Activated naive CD4-positive, alpha-beta T cell (primary cell): ENCODE data around the gene LRFN2.

Experiments used
- DNase-seq, 4 experiments: peaks; one replicate each; lab custom pipeline; 2025; lab: John Stamatoyannopoulos, UW

LRFN2 gene

DNA sequence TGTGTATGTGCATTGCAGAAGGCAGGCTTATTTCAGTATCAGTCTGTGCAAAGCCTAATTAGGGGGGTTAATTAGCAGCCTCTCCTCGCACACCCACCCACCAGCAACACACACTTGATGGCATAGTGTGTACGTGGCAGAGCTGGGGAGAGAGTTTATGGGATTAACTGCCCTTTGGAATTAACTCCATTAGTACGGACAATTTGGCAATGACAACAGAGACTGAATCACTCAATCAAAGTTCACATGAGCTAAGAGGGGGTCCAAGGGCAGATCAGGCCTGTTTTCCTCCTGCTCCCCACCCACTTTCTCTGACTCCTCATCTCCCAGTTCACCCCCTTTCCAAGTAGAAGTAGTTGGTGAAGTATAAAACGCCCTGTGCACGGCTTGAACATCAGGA is 69.5 kb downstream of the LRFN2 start:
- no peak for DNase-seq

DNA sequence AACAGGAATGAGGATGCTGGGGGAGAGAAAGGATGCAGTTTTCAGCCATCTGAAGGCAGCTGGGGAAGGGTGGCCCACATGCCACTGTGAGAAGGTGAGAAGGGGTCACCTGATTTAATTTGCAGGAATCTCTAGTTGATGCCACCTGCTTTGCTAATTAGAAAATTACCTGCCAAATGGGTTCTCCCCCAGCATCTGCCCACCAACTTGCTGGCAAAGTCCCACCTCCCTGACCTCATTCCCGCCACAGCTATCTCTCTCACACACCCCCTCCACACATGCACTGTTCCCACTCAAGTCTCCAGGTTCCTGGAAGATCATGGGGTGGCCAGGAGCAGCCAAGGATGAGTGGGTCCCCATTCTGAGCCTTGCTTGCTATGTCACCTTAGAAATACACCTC is 70.7 kb downstream of the LRFN2 start:
- no peak for DNase-seq

DNA sequence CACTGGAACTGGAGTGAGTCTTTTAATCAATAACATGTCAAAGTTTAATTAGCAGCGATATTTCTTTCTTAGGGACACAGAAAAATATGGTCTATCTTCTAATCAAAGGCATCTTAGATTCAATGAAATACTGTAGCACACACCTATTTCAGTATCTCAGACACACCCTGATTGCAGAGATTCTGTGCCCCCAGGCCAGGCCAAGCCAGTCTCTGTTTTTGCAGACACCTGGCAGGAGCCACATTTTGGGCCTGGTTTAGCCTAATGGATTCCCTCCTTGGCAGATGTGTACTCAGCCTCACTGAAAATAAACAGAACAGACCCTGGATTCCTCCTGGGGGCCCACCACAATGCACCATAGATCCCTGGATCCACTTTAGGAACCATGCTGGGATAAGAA is 74.8 kb downstream of the LRFN2 start:
- DNase-seq = no peak

DNA sequence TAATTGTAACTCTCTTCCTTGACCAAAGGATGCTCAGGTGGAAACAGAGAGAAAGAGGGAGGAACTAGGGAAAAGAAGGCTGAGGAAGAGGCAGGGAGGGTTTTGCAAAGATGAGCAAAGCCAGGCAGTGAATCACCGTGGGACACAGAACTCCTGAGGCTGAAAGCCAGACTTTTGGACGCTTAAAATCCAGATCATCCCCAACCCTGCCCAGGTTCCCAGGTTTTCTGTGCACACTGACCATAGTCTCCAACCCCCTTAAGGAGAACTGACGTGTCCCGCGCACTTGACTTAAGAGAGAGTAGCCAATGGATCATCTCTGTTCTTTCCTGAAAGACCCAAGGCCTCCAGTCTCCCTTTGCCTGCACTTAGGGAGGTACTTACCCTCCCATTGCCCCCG is 75.3 kb downstream of the LRFN2 start:
- DNase-seq = no peak

DNA sequence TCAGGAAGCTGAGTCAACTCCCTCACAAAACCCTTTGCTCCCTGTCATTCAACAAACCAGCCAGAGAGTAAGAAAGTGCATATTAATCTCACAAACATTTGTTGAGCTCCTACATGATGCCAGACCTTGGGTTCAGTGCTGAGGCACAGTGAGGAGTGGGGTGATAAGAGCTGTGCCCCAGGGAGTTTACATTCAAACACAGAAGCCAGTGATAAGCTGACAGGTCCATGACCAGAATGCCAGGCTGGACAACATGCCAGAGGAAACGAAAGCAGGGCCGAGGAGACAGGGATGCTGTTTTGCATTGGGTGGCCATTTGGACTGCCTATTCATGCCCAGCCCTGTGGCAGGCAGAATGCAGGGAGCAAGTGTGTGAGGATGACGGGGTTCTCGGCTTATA is 76.7 kb downstream of the LRFN2 start:
- DNase-seq = no peak

DNA sequence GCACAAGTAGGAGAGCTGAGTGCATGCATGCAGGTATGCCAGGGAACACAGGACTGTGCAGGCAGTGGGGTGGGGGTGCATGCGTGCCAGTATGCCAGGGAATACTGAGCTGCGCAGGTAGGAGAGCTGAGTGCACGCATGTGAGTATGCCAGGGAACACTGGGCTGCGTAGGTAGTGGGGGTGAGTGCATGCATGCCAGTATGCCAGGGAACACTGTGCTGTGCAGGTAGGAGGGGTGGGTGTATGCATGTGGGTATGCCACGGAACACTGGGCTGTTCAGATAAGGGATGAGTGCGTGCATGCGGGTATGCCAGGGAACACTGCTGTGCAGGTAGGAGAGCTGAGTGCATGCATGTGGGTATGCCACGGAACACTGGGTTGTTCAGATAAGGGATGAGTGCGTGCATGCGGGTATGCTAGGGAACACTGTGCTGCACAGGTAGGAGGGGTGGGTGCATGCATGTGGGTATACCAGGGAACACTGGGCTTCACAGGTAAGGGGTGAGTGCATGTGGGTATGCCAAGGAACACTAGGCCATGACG is 77.4 kb downstream of the LRFN2 start:
- DNase-seq = no peak

DNA sequence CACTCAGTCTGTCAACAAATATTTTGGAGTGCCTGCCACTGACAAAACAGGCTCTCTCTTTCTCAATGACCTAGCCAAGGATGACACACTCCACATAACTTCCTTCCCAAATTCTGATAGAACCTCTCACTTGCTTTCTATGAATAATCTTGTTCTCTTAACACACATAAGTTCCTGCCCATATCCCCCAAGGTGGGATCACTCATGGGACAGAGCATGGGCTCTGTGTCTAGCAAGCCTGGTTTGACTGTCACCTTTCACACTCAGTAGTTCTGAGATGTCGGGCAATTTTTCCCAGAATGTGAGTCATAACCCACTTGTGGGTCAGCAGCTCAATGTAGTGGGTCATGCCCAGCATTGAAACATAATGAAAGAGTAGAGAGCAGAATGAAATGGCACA is 78.1 kb downstream of the LRFN2 start:
- no peak for DNase-seq

DNA sequence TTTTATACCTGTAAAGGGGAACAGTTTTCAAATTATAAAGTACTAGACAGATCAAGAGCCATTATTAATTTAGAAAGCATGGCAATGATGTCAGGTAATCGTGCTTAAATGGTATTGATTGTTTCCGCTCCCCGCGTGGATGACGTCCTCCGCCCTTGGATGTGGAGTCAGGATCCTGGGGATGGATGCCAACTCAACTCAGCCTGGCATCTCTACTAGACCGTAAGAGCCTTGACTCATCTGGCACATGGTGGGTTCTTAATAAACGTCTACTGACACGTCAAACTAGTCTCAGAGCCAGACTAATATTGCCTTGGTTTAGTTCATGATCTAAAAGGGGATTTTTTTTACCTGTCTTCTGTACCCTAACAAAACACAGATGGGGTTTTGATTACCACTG is 80.2 kb downstream of the LRFN2 start:
- DNase-seq = no peak

DNA sequence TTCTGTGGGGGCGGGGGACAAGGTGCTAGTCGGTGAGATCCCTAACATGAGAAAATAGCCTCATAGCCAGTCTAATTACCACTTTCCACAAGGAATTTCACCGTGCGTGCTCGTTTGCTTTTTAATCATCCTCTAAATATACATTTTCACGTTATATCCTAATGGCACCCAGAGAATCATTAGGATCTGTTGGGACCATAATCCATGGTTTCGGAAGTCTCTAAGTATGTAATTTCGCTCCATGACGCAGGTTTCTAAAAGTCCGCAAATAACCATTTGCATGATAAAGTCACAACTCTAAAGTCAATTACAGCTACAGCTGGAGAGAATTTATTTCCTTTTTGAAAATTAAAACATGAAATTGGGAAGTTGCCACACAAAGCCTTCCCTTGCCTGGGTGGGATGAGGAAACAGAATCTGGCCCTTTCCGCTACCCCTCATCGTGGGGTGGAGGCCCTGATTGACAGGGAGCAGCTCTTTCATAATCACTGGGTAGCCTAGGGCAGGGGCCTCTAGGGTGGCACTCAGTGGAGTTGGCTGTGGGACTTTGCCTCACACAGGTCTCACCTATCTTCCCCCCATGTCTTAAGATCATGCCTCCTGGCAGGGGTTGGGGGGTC is 81.9 kb downstream of the LRFN2 start:
- no peak for DNase-seq

DNA sequence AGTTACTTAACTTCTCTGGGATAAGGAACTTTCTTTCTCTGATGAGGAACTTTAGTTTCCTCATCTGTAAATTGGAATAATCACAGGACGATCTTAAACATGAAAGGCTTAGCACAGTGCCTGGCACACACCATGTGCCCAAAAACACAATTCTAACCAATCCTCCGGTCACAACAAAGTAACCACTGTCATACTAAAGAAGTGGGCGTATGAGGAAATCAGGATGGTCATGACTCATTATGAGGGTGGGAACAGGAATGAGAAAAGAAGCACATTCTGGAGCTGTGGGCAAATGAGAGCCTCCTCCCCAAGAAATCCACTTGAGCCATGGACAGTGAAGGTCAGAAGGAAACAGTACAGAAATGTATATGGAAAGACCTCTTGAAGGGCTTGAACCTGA is 82.9 kb downstream of the LRFN2 start:
- no peak for DNase-seq

DNA sequence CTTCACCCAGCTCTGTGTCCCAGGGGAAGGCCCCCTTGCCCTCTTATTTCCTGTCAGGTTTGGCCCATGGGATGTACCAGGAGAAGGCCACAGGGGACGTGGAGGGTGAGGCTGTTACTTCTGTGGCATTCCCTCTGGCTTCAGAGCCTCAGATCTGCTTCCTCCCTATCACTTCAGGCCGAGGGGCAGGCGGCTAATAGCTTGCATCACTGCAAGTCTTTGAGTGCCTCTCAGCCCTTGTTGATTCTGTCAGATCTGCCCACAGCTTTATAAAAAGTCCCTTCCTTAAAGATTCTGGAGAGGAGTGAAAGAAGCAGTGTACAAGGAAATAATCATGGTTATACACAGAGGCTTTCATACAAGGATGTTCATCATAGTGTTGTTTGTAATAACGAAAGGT is 86.9 kb downstream of the LRFN2 start:
- DNase-seq = no peak

DNA sequence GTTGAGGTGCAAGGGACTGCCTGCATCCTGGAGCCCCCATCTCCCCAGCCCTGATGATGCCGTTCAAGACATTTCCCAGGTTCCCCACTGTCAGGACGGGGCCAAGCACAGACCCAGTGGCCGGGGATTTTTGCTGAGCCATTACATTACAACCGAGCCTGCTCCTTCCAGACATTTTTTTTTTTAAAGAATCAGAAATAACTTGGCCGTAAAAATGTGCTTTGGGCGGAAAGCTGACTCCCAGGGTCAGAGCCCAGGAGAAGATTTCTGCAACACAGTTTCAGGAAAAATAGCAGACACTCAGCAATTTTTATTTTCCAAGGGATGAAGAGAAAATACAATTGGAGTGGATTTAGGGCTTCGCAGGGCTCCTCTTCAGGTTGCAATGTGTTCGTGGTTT is 87.9 kb downstream of the LRFN2 start:
- DNase-seq = no peak

DNA sequence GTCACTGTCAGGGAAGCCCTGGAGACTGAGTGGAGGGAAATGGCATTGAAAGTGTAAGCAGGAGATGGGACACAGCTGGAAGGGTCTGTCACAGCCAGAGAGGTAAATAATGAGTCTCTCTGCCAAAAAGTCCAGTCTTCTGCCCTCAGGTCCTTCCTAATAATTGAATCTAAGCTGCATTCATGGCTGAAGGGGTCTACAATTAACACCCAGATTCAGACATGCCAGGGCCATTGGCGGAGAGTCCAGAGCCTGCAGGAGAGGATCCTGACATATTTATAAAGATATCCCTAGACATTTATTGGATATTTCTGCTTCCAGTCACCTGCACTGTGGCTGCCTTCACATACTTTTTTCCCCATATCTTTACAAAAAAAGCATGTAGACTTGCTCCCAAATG is 89.0 kb downstream of the LRFN2 start:
- DNase-seq = no peak

DNA sequence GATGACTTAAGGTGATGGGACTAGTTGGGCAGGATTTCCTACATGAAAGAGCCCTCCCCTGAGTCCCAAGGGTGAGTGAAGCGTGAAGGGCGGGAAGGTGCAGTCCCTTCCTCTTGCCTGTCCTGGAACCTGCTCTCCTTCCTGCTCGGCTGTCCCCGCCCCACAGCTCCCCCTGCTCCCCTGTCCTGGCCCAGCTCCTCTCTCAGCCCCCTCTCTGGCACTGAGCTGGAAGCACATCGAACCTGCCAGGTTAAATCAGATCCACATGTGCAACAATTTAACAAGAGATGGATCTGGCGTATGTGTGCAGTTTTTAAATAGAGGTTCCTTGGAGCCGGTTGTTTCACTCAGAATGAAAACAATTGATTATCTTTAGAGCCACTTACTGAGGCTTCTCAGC is 95.0 kb downstream of the LRFN2 start:
- no peak for DNase-seq

DNA sequence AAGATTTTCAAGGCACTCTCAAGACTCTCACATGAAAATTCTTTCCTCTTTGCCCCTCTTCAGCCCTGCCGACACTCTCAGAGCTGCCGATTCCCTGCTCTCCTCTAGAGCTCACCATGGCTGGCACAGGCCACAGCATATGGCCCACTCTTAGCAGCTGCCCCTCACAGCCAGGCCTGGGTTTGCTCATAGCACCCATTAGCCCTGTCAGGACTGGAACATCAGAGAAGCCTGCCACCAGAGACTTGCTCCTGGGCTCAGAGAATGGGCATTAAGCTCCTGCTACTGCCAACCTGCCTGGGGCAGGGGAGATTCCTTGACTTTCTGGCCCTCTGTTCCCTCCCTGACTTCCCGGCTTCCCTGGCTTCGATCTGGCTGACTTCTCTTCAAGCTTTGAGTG is 96.7 kb downstream of the LRFN2 start:
- no peak for DNase-seq

DNA sequence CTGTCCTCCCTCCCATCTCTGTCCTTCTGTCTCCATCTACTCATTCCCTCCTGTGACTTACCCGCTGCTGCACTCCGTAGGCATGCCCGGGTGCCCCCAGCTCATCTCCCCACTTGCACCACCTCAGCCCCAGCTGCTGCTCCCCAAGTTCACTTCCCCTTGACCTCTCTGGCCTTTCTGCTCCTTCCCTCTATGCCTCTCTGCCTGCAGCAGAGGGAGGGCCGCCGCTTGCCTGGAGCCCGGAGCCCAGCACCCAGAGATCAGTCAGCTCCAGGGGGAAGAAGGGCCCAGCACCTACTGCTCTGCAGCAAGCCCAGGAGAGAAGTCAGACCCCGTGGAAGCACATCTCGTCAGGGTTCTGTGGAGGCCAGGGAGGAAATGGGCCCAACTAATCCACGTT is 97.4 kb downstream of the LRFN2 start:
- DNase-seq = no peak

DNA sequence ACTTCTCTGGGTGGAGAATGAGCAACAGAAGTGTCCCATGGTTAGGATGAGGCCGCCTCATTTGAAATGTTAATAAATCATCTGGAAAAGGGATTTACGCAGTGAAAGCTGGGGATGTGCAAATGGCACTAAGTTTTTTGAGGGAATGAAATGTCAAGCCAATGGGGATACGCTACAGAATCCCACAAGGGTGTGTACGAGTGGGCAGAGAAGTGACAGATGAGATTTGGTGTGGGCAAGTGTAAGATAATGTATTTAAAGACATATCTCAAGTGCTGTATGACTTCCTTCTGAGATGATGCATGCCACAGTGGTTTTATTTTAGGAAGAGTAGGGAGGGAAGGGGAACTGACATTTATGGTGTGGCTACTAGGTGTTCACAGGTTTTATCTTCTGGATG is 100.6 kb downstream of the LRFN2 start:
- DNase-seq = no peak

DNA sequence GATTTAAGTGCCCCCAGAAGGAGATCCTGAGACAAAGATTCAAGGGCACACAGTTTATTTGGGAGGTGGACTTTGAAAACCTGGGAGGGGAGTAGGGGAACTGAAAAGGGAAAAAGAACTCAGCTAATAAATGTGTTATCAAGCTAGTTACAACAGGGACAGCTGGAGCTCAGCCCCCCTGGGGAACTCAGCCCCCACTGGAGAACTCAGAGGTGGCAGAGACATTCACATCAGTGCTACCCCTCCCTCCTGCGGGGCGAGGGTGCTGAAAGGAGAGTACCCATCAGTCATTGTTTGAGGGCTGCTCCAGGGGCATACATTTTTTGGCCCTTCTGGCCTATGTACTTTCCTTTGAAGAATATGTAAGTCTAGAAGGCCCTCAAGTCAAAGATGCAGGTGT is 101.4 kb downstream of the LRFN2 start:
- no peak for DNase-seq

DNA sequence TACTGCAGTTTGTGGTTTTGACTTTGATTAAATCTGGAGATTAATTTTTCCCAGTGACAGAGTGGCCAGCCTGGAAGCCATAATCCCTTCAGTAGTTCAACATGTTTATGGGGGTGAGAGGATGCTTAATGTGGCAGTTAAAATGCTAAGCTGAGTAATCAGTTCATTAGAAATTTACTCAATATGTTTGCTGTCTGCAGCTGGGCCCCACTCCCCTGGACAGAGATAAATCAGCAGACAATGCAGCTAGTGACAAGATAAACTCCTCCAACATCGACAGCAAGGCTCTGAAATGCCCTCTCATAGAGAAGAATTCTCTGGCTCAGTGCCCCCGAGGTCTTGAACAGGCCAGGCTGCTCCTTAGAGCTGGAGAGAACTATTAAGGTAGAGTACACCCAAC is 101.9 kb downstream of the LRFN2 start:
- no peak for DNase-seq

DNA sequence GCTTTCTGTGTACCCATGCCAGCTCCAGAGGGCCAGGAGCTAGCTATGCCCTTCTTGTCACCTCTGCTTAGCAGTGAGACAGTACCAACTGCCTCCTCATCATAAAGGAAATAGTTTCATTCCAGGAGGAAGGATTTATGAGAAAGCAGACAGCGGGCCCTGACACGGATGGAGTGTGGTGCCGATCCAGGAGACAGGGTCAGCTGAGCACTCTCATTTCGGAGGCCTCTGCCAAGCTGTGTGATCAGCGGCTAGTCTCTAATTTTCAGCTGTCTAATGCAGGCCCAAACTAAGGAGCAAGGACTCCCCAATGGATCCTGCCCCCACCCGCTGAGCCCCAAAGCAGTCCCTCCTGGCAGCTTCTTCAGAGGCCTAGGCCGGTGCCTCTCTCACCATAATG is 103.1 kb downstream of the LRFN2 start:
- DNase-seq = no peak

DNA sequence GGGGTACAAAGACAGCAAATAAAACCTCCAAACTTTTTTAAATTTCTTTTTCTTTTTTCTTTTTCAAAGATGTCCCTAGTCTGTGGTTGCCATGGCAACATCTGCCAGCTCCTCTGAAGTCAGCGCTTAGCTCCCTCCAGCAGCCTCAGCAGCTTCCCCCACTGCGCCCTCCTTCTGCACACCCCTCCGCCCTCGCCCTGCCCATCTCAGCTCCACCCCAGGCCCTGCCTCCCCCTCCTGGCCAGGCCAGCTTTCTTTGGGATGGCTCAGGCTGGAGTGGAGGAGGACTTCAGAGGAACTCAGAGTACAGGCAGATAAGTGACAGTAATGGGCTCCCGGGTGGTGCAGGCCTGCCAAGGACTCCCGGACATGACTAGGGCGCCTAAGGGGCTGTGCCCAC is 104.6 kb downstream of the LRFN2 start:
- DNase-seq = no peak

DNA sequence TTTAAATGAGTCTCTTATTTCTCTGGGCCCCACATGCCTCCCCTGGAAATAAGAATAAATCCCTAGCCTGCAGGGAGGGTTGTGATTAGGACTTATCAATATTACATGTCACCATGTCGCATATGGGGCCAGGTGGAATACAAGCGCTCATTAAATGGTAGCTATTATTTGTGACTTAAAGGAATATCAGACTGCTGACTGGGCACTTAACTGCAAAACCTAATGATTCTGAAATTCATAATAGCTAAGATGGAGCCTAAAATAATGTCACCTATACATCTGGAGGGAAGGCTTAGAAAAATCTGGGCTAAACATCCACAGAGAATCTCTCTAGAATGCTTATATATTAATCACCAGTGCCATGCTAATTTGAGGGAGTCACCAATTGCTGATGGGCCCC is 106.5 kb downstream of the LRFN2 start:
- DNase-seq = no peak

DNA sequence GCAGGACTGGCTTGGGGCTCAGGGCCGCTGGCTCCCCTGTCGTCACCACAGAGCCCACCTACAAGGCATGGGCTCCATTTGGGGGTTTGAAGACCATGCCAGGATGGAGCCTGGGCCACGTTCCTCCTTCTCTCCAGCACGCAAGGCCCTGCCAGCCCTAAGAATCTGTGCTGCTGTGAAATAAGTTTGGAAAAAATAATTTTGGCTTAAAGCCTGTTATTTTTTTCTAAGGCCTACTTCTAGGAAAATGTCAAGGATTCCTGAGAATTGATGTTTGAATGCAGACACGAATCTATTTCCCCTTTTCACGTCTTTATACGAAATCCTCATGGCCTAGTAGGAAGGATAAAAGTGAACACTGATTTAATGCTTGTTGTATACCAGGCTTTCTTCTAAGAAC is 107.5 kb downstream of the LRFN2 start:
- no peak for DNase-seq

DNA sequence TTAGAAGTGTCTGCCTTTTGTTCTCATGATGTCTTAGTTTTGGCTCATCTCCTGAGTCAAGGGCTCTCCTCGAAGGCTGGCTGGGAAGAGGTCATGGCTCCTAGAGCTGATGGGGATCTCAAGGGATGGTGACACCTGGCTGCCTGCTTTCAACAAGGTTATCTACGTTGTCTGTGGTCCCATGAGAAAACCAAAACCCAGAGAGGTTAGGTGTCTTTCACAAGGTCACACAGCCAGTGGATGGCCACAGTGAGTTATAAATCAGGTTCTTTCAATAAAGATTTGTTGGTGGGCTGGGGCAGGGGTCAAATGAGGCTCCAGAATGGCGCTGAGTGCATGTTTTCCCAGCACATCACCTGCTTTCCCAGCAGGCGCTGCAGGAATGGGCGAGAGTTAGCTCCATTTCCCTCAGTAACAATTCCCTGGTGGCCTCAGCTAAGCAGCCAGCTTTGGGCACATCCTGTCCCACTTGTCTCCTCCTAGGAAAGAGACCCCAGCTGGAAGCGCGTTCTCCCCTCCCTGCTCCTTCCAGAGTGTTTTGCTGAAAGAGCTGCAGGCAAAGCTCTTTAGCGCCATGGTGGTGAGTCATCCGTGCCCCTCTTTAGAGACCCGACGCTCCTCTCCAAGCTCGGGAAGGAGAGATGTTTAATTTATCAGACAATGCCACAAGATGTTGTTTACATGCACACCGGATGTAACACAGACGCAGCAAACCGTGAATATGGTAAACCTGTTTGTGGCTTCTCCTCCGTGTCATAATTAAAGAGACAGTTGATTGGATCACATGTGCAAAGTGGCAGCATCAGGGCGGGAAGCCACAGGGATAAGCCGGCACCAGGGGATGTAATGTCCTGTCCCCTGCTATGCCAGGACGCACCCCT is 109.7 kb downstream of the LRFN2 start:
- DNase-seq = peak in 1 of 4 experiments; percentile 29
